Lung (tissue), 12 donors: ENCODE results near the gene ANO9. TPM values are rescaled to one million over a fixed set of nuclear protein-coding genes. Genes with fewer than 3 reads are reported as not detected.

Experiments
- ATAC-seq: fragments of 200-7000 bp; cut with Tn5 transposase; one replicate; pipeline ENCODE4 v1.9.1; 2020; ENCODE audit warnings: moderate number of reproducible peaks; ENCODE audit not compliant: insufficient read depth, low FRiP score
- DNase-seq, 3 donors: peaks; one replicate each; pipeline ENCODE4 v3.0.0-alpha.2; 2013 to 2017
- H3K27ac ChIP-seq, 2 donors: one replicate each; pipeline ENCODE4 v1.5.1; 2013; ENCODE audit warnings: mild to moderate bottlenecking in 2 of 2, moderate library complexity in 2 of 2, control low read depth in 1 of 2, inconsistent platforms in 1 of 2, low read depth in 1 of 2, low read length in 1 of 2
- H3K27me3 ChIP-seq, 3 donors: one replicate each; pipeline ENCODE4 v1.5.1; 2013; ENCODE audit warnings: low read length in 2 of 3; ENCODE audit not compliant: control insufficient read depth in 3 of 3, insufficient read depth in 3 of 3
- H3K36me3 ChIP-seq, 4 donors: one replicate each; pipeline ENCODE4 v1.5.1; 2013; ENCODE audit warnings: low read length in 4 of 4, mild to moderate bottlenecking in 1 of 4, moderate library complexity in 1 of 4; ENCODE audit not compliant: control insufficient read depth in 4 of 4, insufficient read depth in 4 of 4
- H3K4me1 ChIP-seq, 5 donors: one replicate each; pipeline ENCODE4 v1.5.1; 2013; ENCODE audit warnings: low read length in 5 of 5, mild to moderate bottlenecking in 2 of 5, moderate library complexity in 1 of 5; ENCODE audit not compliant: control insufficient read depth in 5 of 5, insufficient read depth in 5 of 5
- H3K4me3 ChIP-seq: one replicate; pipeline ENCODE4 v1.5.1; 2013; ENCODE audit warnings: mild to moderate bottlenecking, control low read depth, moderate library complexity
- H3K9ac ChIP-seq, 2 donors: one replicate each; pipeline ENCODE4 v1.5.1; 2013; ENCODE audit warnings: low read length in 2 of 2, control low read depth in 1 of 2; ENCODE audit not compliant: insufficient read depth in 1 of 2
- H3K9me3 ChIP-seq, 4 donors: one replicate each; pipeline ENCODE4 v1.5.1; 2013; ENCODE audit warnings: low read length in 3 of 4, mild to moderate bottlenecking in 1 of 4, moderate library complexity in 1 of 4; ENCODE audit not compliant: control insufficient read depth in 4 of 4, insufficient read depth in 3 of 4
- CTCF ChIP-seq: IDR thresholded peaks from 2 replicates; pipeline ENCODE4 v1.5.1; 2012; ENCODE audit warnings: mild to moderate bottlenecking; ENCODE audit errors: control extremely low read depth, extremely low read depth
- WGBS, 2 donors: extraction: QIAGEN DNeasy Blood & Tissue Kit; methylation state at CpG; one replicate each; pipeline ENCODE4 v1.1.7; 2013; 5-methylcytosine and 5-hydroxymethylcytosine counted together
- polyA plus RNA-seq, 2 donors: library from polyadenylated mRNA; stranded (reverse); fragments of 200-250 nt; gene quantifications; one replicate each; pipeline ENCODE4 v1.2.1, GENCODE V29; 2013
- total RNA-seq, 2 donors: library from RNA; depleted of rRNA in 1 of 2; stranded (reverse); fragments of >200 nt in 1 of 2; gene quantifications; one replicate each; pipeline ENCODE4 v1.2.1, GENCODE V29; 2014 to 2021
- donor health status: control.
- donor health status: control.
- donor health status: Bipolar disorder and iron deficiency.
- donor health status: healthy.
- donor health status: DM: yes; HTN: yes; CAD: no.

Gene ANO9
- total and polyA plus RNA-seq, 4 donors: 5.8 to 18.6 (median 13.2) TPM

GRCh38 chr11:490186-490929, 48.5 kb upstream of the ANO9 start:
- WGBS, 2 donors: 95 to 96% methylated on average over 38 of the region's 38 CpGs
- H3K4me1 ChIP-seq: no peaks in the 10 kb centered on the region
- no peak overlapping the region for H3K9ac ChIP-seq
- ATAC-seq (no peak), DNase-seq (no peak)
- H3K27ac ChIP-seq: no peak overlapping the region
- peaks cover 0 to 48% (median 12%) of the 10 kb centered on the region in 4 donors for H3K36me3 ChIP-seq
- no peak overlapping the region for H3K4me3 ChIP-seq
- no peaks in the 10 kb centered on the region for H3K9me3 ChIP-seq
- no peak for TF ChIP-seq CTCF
- no peaks in the 10 kb centered on the region for H3K27me3 ChIP-seq

GRCh38 chr11:489610-490185, 47.9 kb upstream of the ANO9 start:
- H3K4me1 ChIP-seq: no peaks in the 10 kb centered on the region
- H3K9ac ChIP-seq: no peak overlapping the region
- no peaks in the 10 kb centered on the region for H3K9me3 ChIP-seq
- ATAC-seq (no peak), DNase-seq (no peak)
- WGBS, 2 donors: 96% methylated on average over 37 of the region's 37 CpGs
- H3K27me3 ChIP-seq: no peaks in the 10 kb centered on the region
- TF ChIP-seq CTCF: no peak
- H3K4me3 ChIP-seq: no peak overlapping the region
- H3K36me3 ChIP-seq: peaks cover 0 to 41% (median 10%) of the 10 kb centered on the region in 4 donors
- H3K27ac ChIP-seq: no peak overlapping the region

GRCh38 chr11:488992-489391, 47.2 kb upstream of the ANO9 start:
- H3K27me3 ChIP-seq: no peaks in the 10 kb centered on the region
- H3K9ac ChIP-seq: no peak overlapping the region
- TF ChIP-seq CTCF: no peak
- DNase-seq: no peak
- H3K9me3 ChIP-seq: no peaks in the 10 kb centered on the region
- ATAC-seq: no peak
- H3K36me3 ChIP-seq: peaks cover 0 to 34% (median 10%) of the 10 kb centered on the region in 4 donors
- no peak overlapping the region for H3K4me3 ChIP-seq
- 91 to 97% methylated on average over 19 of the region's 19 CpGs for WGBS, 2 donors
- H3K4me1 ChIP-seq: no peaks in the 10 kb centered on the region
- H3K27ac ChIP-seq: no peak overlapping the region
